AG04449 (cell line): ENCODE data around the gene CORO2B.
"Not testable (repeated sequence)": the region's sequence is repeated elsewhere in the genome, so short reads cannot be mapped to it uniquely, and the experiment has no call there.

Experiments used
- CTCF ChIA-PET: fragments of 350-600 bp; formaldehyde crosslinking; extraction: SDS; loops from one replicate; lab custom pipeline; 2021; ENCODE audit warnings: antibody characterized with exemption; lab: Yijun Ruan, JAX
- POLR2A ChIA-PET: fragments of 400-600, 350-600 bp; formaldehyde crosslinking; extraction: SDS; loops from one replicate; lab custom pipeline; 2020; ENCODE audit warnings: antibody characterized with exemption, inconsistent platforms; lab: Yijun Ruan, JAX
- DNase-seq: peaks from one replicate; pipeline ENCODE4 v3.0.0-alpha.2; 2010; ENCODE audit warnings: low read depth, low spot score
- H3K4me3 ChIP-seq: 2 replicates; pipeline ENCODE4 v1.5.1; 2011; ENCODE audit warnings: low read depth, mild to moderate bottlenecking, control low read depth, low read length
- CTCF ChIP-seq: IDR thresholded peaks from one replicate; pipeline ENCODE4 v1.5.1; 2011; ENCODE audit warnings: mild to moderate bottlenecking, moderate library complexity, low read length, control low read depth, inconsistent platforms; ENCODE audit not compliant: insufficient read depth; ENCODE audit errors: missing control alignments

The CORO2B gene

GRCh38 chr15:68646696-68647095 lies 67.9 kb downstream of the CORO2B start:
- TF ChIP-seq CTCF, result no peak
- ChIA-PET CTCF (interaction anchor here (0.6 to 3.3 kb wide), 5 partner anchors 24 to 353 kb away, joined by 3 to 9 read pairs (median 5); no protein-coding TSS in a partner anchor), POLR2A (interaction anchor here (0.5 kb wide), 1 partner anchor 683 kb away, joined by 3 read pairs; no protein-coding TSS in a partner anchor)
- H3K4me3 ChIP-seq, result no peak overlapping the region
- no peak for DNase-seq

- DNase-seq, POLR2A ChIA-PET, H3K4me3 ChIP-seq: not testable (repeated sequence)
- CTCF ChIA-PET, result interaction anchor here (0.6 to 3.3 kb wide), 4 partner anchors 23 to 353 kb away, joined by 3 to 9 read pairs (median 6); no protein-coding TSS in a partner anchor
Measured at GRCh38 chr15:68647361-68647760, 68.6 kb downstream of the CORO2B start.

- CTCF ChIA-PET, result interaction anchor here (0.7 to 17.3 kb wide), 20 partner anchors 9 to 225 kb away, joined by 3 to 199 read pairs (median 6); no protein-coding TSS in a partner anchor
Measured at GRCh38 chr15:68650901-68651709, 72.3 kb downstream of the CORO2B start.

GRCh38 chr15:68651916-68652525 lies 73.2 kb downstream of the CORO2B start:
- CTCF ChIA-PET, result interaction anchor here (0.7 to 17.3 kb wide), 19 partner anchors 10 to 224 kb away, joined by 3 to 199 read pairs (median 7); no protein-coding TSS in a partner anchor
- no peak overlapping the region for H3K4me3 ChIP-seq
- no peak for DNase-seq
- no peak for TF ChIP-seq CTCF
- POLR2A ChIA-PET, result no interaction called here

More at GRCh38 chr15:68650901-68651709, 72.3 kb downstream of the CORO2B start:
- POLR2A ChIA-PET, result no interaction called here
- no peak for DNase-seq
- TF ChIP-seq CTCF, result peak; percentile 85
- no peak overlapping the region for H3K4me3 ChIP-seq

DNA sequence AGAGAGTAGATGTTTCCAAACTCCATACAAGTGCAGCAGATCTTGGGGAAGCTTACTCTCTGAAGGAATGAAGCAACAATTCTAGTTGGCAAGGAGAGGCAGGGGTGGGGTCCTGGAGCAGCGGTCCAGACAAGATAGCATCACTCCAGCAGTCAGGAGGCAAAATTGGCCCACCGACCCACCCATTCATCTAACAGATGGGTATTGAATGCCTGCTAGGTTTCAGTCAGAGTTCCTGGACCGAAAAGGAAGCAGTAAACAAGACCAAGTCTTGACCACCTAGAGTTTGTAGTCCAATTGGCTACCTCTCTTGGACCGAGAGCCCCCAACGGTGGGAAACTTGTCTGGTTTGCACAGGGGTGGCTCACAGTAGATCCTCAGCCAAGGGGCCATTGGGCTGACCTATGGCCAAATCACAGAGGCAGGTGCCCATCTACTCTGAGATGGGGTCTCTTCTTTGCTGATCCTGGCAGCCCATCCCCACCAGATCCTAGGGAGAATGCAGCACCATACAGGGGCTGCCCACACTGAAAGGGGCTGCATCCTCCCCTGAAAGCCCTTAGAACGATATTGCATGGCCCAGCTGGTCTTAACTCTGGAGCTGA lies 74.3 kb downstream of the CORO2B start:
- CTCF ChIA-PET, result interaction anchor here (1.0 to 17.3 kb wide), 4 partner anchors 9 to 83 kb away, joined by 3 to 199 read pairs (median 20); no protein-coding TSS in a partner anchor
- no peak for TF ChIP-seq CTCF
- H3K4me3 ChIP-seq, result no peak overlapping the region
- DNase-seq, result no peak
- POLR2A ChIA-PET, result no interaction called here

DNA sequence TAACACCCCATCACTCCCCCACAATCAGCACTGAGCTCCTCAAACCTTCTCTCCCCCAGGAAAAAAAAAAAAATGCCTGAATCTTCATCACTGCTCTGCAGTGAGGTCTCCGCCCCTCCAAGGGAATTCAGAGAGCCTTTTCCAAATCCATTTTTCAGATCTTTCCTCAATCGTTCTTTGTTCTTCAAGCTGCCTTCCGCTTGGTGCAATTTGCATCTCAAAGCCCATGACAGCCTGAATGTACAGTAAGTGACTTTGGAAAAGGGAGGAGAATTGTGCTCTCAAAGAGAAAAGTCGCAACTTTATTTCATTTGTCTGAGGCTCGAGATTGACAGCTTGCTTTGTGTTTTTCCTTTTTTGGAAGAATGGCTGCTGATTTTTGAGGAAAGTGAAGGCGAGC lies 75.0 kb downstream of the CORO2B start:
- CTCF ChIA-PET, result interaction anchor here (17.3 kb wide), 1 partner anchor 19 kb away, joined by 199 read pairs; no protein-coding TSS in a partner anchor
- no peak for TF ChIP-seq CTCF
- H3K4me3 ChIP-seq, result no peak overlapping the region
- DNase-seq, result no peak
- POLR2A ChIA-PET, result no interaction called here
